ENCODE results near the gene C1orf216.
"Not testable (repeated sequence)": the region's sequence is repeated elsewhere in the genome, so short reads cannot be mapped to it uniquely, and the experiment has no call there.

The C1orf216 gene

GRCh38 chr1:35706846-35707600 lies 11.7 kb downstream of the C1orf216 start:
- DNase-seq, result peak in 2 of 3 experiments; percentile 34 to 70

GRCh38 chr1:35702508-35702907 lies 16.2 kb downstream of the C1orf216 start:
- DNase-seq, result no peak

- not testable (repeated sequence) for DNase-seq
Measured at GRCh38 chr1:35699152-35699551, 19.5 kb downstream of the C1orf216 start.

- no peak for DNase-seq
Measured at GRCh38 chr1:35692317-35692716, 26.4 kb downstream of the C1orf216 start.

- DNase-seq, result peak in 1 of 3 experiments; percentile 43
Measured at GRCh38 chr1:35691571-35692220, 27.0 kb downstream of the C1orf216 start.

- DNase-seq, result peak; percentile 4 to 95 (median 78)
Measured at GRCh38 chr1:35691080-35691479, 27.6 kb downstream of the C1orf216 start.

GRCh38 chr1:35690103-35690502 lies 28.6 kb downstream of the C1orf216 start:
- DNase-seq, result not testable (repeated sequence)

GRCh38 chr1:35688161-35688560 lies 30.5 kb downstream of the C1orf216 start:
- no peak for DNase-seq

GRCh38 chr1:35683012-35683411 lies 35.7 kb downstream of the C1orf216 start:
- DNase-seq, result no peak

GRCh38 chr1:35680271-35680670 lies 38.4 kb downstream of the C1orf216 start:
- DNase-seq, result no peak

- DNase-seq, result no peak
Measured at GRCh38 chr1:35675773-35676172, 42.9 kb downstream of the C1orf216 start.

GRCh38 chr1:35674111-35674510 lies 44.6 kb downstream of the C1orf216 start:
- DNase-seq, result no peak

- no peak for DNase-seq
Measured at GRCh38 chr1:35672116-35672515, 46.6 kb downstream of the C1orf216 start.

- DNase-seq, result peak in 2 of 3 experiments; percentile 4 to 29
Measured at GRCh38 chr1:35668506-35668905, 50.2 kb downstream of the C1orf216 start.

- no peak for DNase-seq
Measured at GRCh38 chr1:35666916-35667315, 51.8 kb downstream of the C1orf216 start.

GRCh38 chr1:35666216-35666615 lies 52.5 kb downstream of the C1orf216 start:
- DNase-seq, result no peak
